GM12891 (cell line): Measurements from ENCODE around the gene CPA1.

Experiments used
- POLR2A ChIP-seq: IDR thresholded peaks from 2 replicates; pipeline ENCODE4 v1.6.1; 2011; ENCODE audit warnings: low read depth, low read length, control low read depth
- POLR2AphosphoS5 ChIP-seq: IDR thresholded peaks from 2 replicates; pipeline ENCODE4 v1.6.1; 2011; ENCODE audit warnings: low read depth, low read length, control low read depth
- POU2F2 ChIP-seq: IDR thresholded peaks from 2 replicates; pipeline ENCODE4 v1.6.1; 2011; ENCODE audit warnings: low read depth, mild to moderate bottlenecking, control low read depth, low read length, moderate library complexity

GRCh38 chr7:130379921-130380860 is at the start of gene CPA1:
- TF ChIP-seq POLR2A, result no peak
- no peak for TF ChIP-seq POU2F2
- TF ChIP-seq POLR2AphosphoS5, result no peak
